ENCODE measurements around the gene P3H3.
A peak's percentile ranks its signal among the peaks of the same experiment; 100 is the strongest.

P3H3 gene

DNA sequence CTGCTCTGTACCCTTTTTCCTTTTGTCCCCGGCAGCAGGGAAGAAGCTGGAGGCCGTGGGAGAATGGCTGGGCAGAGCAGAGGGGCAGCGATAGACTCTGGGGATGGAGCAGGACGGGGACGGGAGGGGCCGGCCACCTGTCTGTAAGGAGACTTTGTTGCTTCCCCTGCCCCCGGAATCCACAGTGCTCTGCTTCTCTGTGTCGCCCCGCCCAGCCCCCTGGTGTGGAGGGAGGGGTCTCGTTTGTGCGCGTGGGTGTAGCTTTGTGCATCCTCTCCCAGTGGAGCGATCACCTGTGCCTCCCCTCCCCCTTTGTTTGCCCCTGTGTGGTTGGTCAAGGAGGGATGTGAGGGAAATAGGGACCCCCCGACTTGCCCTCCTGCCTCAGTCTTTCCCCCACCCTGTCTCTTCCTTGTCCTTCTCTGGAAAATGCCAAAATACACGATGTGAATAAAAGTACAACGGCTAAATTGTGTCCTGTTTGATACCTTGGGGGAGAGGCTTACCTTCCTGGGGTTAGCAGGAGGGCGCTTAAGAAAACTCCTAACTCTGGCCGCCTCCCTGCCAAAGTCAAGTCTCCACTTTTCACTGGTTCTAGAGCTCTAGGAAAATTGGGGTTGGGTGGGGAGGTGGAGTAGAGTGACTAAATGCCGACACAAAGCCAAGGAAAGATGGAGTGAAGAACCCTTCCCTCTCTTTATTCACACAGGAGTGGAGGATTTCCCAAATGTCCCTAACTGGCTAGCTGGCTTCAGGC is 38.1 kb downstream of the P3H3 start:
- DNase-seq, result no peak
- no peak overlapping the region for H3K9ac ChIP-seq (ENCODE audit: low read length)
- peaks cover 37% of the 10 kb centered on the region for H3K79me2 ChIP-seq (ENCODE audit: low read length)
- H3K27ac ChIP-seq (ENCODE audit: low read length), result no peak overlapping the region
- no peaks in the 10 kb centered on the region for H3K27me3 ChIP-seq (replicated peaks; ENCODE audit: insufficient read depth, low read length)
- H3K9me2 ChIP-seq (replicated peaks; ENCODE audit: insufficient read depth, low read length), result no peaks in the 10 kb centered on the region
- H3K9me3 ChIP-seq (replicated peaks; ENCODE audit: insufficient read depth, low read length), result no peaks in the 10 kb centered on the region
- H4K20me1 ChIP-seq (ENCODE audit: insufficient read depth, low read length), result peaks cover 19% of the 10 kb centered on the region
- no peak overlapping the region for H3K4me3 ChIP-seq (ENCODE audit: low read length)
- H2AFZ ChIP-seq (ENCODE audit: low read length), result no peak overlapping the region
- peaks cover 4% of the 10 kb centered on the region for H3K36me3 ChIP-seq (replicated peaks; ENCODE audit: insufficient read depth, low read length)
- peaks cover 31% of the 10 kb centered on the region for H3F3A ChIP-seq (ENCODE audit: insufficient read depth, low read length)
- H3K4me1 ChIP-seq (ENCODE audit: low read length), result peaks cover 28% of the 10 kb centered on the region
- H3K4me2 ChIP-seq (ENCODE audit: low read depth, low read length), result peak overlapping the region; percentile 90
- TF ChIP-seq EZH2 (optimal IDR thresholded peaks at IDR 0.05; ENCODE audit: low read depth, low read length) (no peak), EZH2phosphoT487 (IDR thresholded peaks at IDR 0.05; ENCODE audit: low read length) (no peak), CTCF (IDR thresholded peaks at IDR 0.05; ENCODE audit: low read length) (no peak)

GRCh38 chr12:6866920-6867412 is 38.8 kb downstream of the P3H3 start:
- peak overlapping the region; percentile 92 for H3K4me3 ChIP-seq (ENCODE audit: low read length)
- peaks cover 21% of the 10 kb centered on the region for H4K20me1 ChIP-seq (ENCODE audit: insufficient read depth, low read length)
- H3K79me2 ChIP-seq (ENCODE audit: low read length), result peaks cover 39% of the 10 kb centered on the region
- no peak for TF ChIP-seq CTCF (IDR thresholded peaks at IDR 0.05; ENCODE audit: low read length)
- no peak for TF ChIP-seq EZH2phosphoT487 (IDR thresholded peaks at IDR 0.05; ENCODE audit: low read length)
- no peak for TF ChIP-seq EZH2 (optimal IDR thresholded peaks at IDR 0.05; ENCODE audit: low read depth, low read length)
- no peak for DNase-seq
- no peaks in the 10 kb centered on the region for H3K27me3 ChIP-seq (replicated peaks; ENCODE audit: insufficient read depth, low read length)
- no peaks in the 10 kb centered on the region for H3K9me2 ChIP-seq (replicated peaks; ENCODE audit: insufficient read depth, low read length)
- H3K9me3 ChIP-seq (replicated peaks; ENCODE audit: insufficient read depth, low read length), result no peaks in the 10 kb centered on the region
- H3K4me2 ChIP-seq (ENCODE audit: low read depth, low read length), result peak overlapping the region; percentile 90
- H2AFZ ChIP-seq (ENCODE audit: low read length), result peak overlapping the region; percentile 72; the same call in 1 of the 2 replicates
- H3K27ac ChIP-seq (ENCODE audit: low read length), result no peak overlapping the region
- peaks cover 4% of the 10 kb centered on the region for H3K36me3 ChIP-seq (replicated peaks; ENCODE audit: insufficient read depth, low read length)
- peaks cover 37% of the 10 kb centered on the region for H3F3A ChIP-seq (ENCODE audit: insufficient read depth, low read length)
- peak overlapping the region; percentile 42; the same call in 1 of the 2 replicates for H3K9ac ChIP-seq (ENCODE audit: low read length)
- peaks cover 34% of the 10 kb centered on the region for H3K4me1 ChIP-seq (ENCODE audit: low read length)

GRCh38 chr12:6867413-6868210 is 39.4 kb downstream of the P3H3 start, which contains the start of gene TPI1:
TPI1 (plus strand) TSS chr12:6867531; CDS start chr12:6867567, 36 bp downstream.
- H3K4me2 ChIP-seq (ENCODE audit: low read depth, low read length), result peak within 1 kb of the TSS; percentile 99
- no peaks in the 10 kb centered on the region for H3K9me3 ChIP-seq (replicated peaks; ENCODE audit: insufficient read depth, low read length)
- peak within 1 kb of the TSS; percentile 80; the same call in 1 of the 2 replicates for H3K27ac ChIP-seq (ENCODE audit: low read length)
- peak within 1 kb of the TSS; percentile 72 for H2AFZ ChIP-seq (ENCODE audit: low read length)
- H3K27me3 ChIP-seq (replicated peaks; ENCODE audit: insufficient read depth, low read length), result no peaks in the 10 kb centered on the region
- H3K4me1 ChIP-seq (ENCODE audit: low read length), result peaks cover 36% of the 10 kb centered on the region
- peaks cover 41% of the 10 kb centered on the region for H3F3A ChIP-seq (ENCODE audit: insufficient read depth, low read length)
- peaks cover 23% of the 10 kb centered on the region for H4K20me1 ChIP-seq (ENCODE audit: insufficient read depth, low read length)
- peaks cover 46% of the 10 kb centered on the region for H3K79me2 ChIP-seq (ENCODE audit: low read length)
- no peak for TF ChIP-seq EZH2phosphoT487 (IDR thresholded peaks at IDR 0.05; ENCODE audit: low read length)
- TF ChIP-seq CTCF (IDR thresholded peaks at IDR 0.05; ENCODE audit: low read length), result no peak
- TF ChIP-seq EZH2 (optimal IDR thresholded peaks at IDR 0.05; ENCODE audit: low read depth, low read length), result no peak
- no peaks in the 10 kb centered on the region for H3K9me2 ChIP-seq (replicated peaks; ENCODE audit: insufficient read depth, low read length)
- H3K4me3 ChIP-seq (ENCODE audit: low read length), result peak within 1 kb of the TSS; percentile 92
- H3K36me3 ChIP-seq (replicated peaks; ENCODE audit: insufficient read depth, low read length), result peaks cover 4% of the 10 kb centered on the region
- peak; percentile 80 for DNase-seq
- H3K9ac ChIP-seq (ENCODE audit: low read length), result peak within 1 kb of the TSS; percentile 99
